ENCODE results near the gene PDZD2.

PDZD2 gene

GRCh38 chr5:32107291-32107690 lies 468.4 kb downstream of the PDZD2 start:
- 92% methylated on average over 4 of the region's 4 CpGs for WGBS (ENCODE audit: insufficient coverage)
- ChIA-PET POLR2A (no interaction called here), CTCF (interaction anchor here (0.9 to 2.5 kb wide), 5 partner anchors 8 to 125 kb away, joined by 3 to 8 read pairs (median 5); no protein-coding TSS in a partner anchor)
- H3K4me3 ChIP-seq (ENCODE audit: control insufficient read depth in 1 of 7, extremely low read depth in 1 of 7, insufficient read depth in 4 of 7, low read depth in 2 of 7, low read length in 6 of 7): no peak overlapping the region
- no peak overlapping the region for H3K27ac ChIP-seq (ENCODE audit: insufficient read depth in 1 of 2, low read depth in 1 of 2, low read length in 2 of 2, poor library complexity in 1 of 2, severe bottlenecking in 2 of 2)
- no peaks in the 10 kb centered on the region for H3K27me3 ChIP-seq (replicated peaks in 2 of 5; ENCODE audit: control insufficient read depth in 4 of 5, insufficient read depth in 5 of 5, low read length in 4 of 5)
- no peak for DNase-seq
- peaks cover 13 to 89% (median 60%) of the 10 kb centered on the region in 4 experiments for H3K36me3 ChIP-seq (ENCODE audit: control insufficient read depth in 4 of 4, insufficient read depth in 4 of 4, low read length in 3 of 4)
- no peaks in the 10 kb centered on the region for H3K9me3 ChIP-seq (ENCODE audit: control extremely low read depth in 1 of 5, control insufficient read depth in 4 of 5, insufficient read depth in 2 of 5, low read depth in 1 of 5, low read length in 4 of 5)
- H3K4me1 ChIP-seq (ENCODE audit: control extremely low read depth in 1 of 4, control insufficient read depth in 4 of 4, insufficient read depth in 4 of 4, low read length in 3 of 4): no peaks in the 10 kb centered on the region

GRCh38 chr5:32108167-32108566 lies 469.2 kb downstream of the PDZD2 start:
- Histone ChIP-seq H3K27ac (ENCODE audit: insufficient read depth in 1 of 2, low read depth in 1 of 2, low read length in 2 of 2, poor library complexity in 1 of 2, severe bottlenecking in 2 of 2) (no peak overlapping the region), H3K4me1 (ENCODE audit: control extremely low read depth in 1 of 4, control insufficient read depth in 4 of 4, insufficient read depth in 4 of 4, low read length in 3 of 4) (no peaks in the 10 kb centered on the region), H3K4me3 (ENCODE audit: control insufficient read depth in 1 of 7, extremely low read depth in 1 of 7, insufficient read depth in 4 of 7, low read depth in 2 of 7, low read length in 6 of 7) (no peak overlapping the region), H3K27me3 (replicated peaks in 2 of 5; ENCODE audit: control insufficient read depth in 4 of 5, insufficient read depth in 5 of 5, low read length in 4 of 5) (no peaks in the 10 kb centered on the region), H3K36me3 (ENCODE audit: control insufficient read depth in 4 of 4, insufficient read depth in 4 of 4, low read length in 3 of 4) (peaks cover 13 to 86% (median 56%) of the 10 kb centered on the region in 4 experiments), H3K9me3 (ENCODE audit: control extremely low read depth in 1 of 5, control insufficient read depth in 4 of 5, insufficient read depth in 2 of 5, low read depth in 1 of 5, low read length in 4 of 5) (no peaks in the 10 kb centered on the region)
- DNase-seq: no peak
- ChIA-PET POLR2A (no interaction called here), CTCF (interaction anchor here (1.0 to 2.5 kb wide), 4 partner anchors 8 to 15 kb away, joined by 3 to 8 read pairs (median 4); no protein-coding TSS in a partner anchor)
- WGBS (ENCODE audit: insufficient coverage): 89% methylated on average over 1 of the region's 4 CpGs

- Histone ChIP-seq H3K27ac (ENCODE audit: insufficient read depth in 1 of 2, low read depth in 1 of 2, low read length in 2 of 2, poor library complexity in 1 of 2, severe bottlenecking in 2 of 2) (no peak overlapping the region), H3K4me3 (ENCODE audit: control insufficient read depth in 1 of 7, extremely low read depth in 1 of 7, insufficient read depth in 4 of 7, low read depth in 2 of 7, low read length in 6 of 7) (no peak overlapping the region)
Observed at GRCh38 chr5:32109236-32109635, 470.3 kb downstream of the PDZD2 start.

GRCh38 chr5:32110111-32110696 lies 471.3 kb downstream of the PDZD2 start:
- no peaks in the 10 kb centered on the region for H3K4me1 ChIP-seq (ENCODE audit: control extremely low read depth in 1 of 4, control insufficient read depth in 4 of 4, insufficient read depth in 4 of 4, low read length in 3 of 4)
- no peak overlapping the region for H3K4me3 ChIP-seq (ENCODE audit: control insufficient read depth in 1 of 7, extremely low read depth in 1 of 7, insufficient read depth in 4 of 7, low read depth in 2 of 7, low read length in 6 of 7)
- WGBS (ENCODE audit: insufficient coverage): 100% methylated on average over 2 of the region's 5 CpGs
- CTCF ChIA-PET: interaction anchor here (1.4 kb wide), 1 partner anchor 285 kb away, joined by 4 read pairs; no protein-coding TSS in a partner anchor
- no peaks in the 10 kb centered on the region for H3K27me3 ChIP-seq (replicated peaks in 2 of 5; ENCODE audit: control insufficient read depth in 4 of 5, insufficient read depth in 5 of 5, low read length in 4 of 5)
- H3K27ac ChIP-seq (ENCODE audit: insufficient read depth in 1 of 2, low read depth in 1 of 2, low read length in 2 of 2, poor library complexity in 1 of 2, severe bottlenecking in 2 of 2): no peak overlapping the region
- DNase-seq: no peak
- H3K9me3 ChIP-seq (ENCODE audit: control extremely low read depth in 1 of 5, control insufficient read depth in 4 of 5, insufficient read depth in 2 of 5, low read depth in 1 of 5, low read length in 4 of 5): no peaks in the 10 kb centered on the region
- peaks cover 11 to 75% (median 51%) of the 10 kb centered on the region in 4 experiments for H3K36me3 ChIP-seq (ENCODE audit: control insufficient read depth in 4 of 4, insufficient read depth in 4 of 4, low read length in 3 of 4)
- POLR2A ChIA-PET: no interaction called here

More at GRCh38 chr5:32109236-32109635, 470.3 kb downstream of the PDZD2 start:
- Histone ChIP-seq H3K9me3 (ENCODE audit: control extremely low read depth in 1 of 5, control insufficient read depth in 4 of 5, insufficient read depth in 2 of 5, low read depth in 1 of 5, low read length in 4 of 5) (no peaks in the 10 kb centered on the region), H3K4me1 (ENCODE audit: control extremely low read depth in 1 of 4, control insufficient read depth in 4 of 4, insufficient read depth in 4 of 4, low read length in 3 of 4) (no peaks in the 10 kb centered on the region), H3K36me3 (ENCODE audit: control insufficient read depth in 4 of 4, insufficient read depth in 4 of 4, low read length in 3 of 4) (peaks cover 11 to 83% (median 51%) of the 10 kb centered on the region in 4 experiments), H3K27me3 (replicated peaks in 2 of 5; ENCODE audit: control insufficient read depth in 4 of 5, insufficient read depth in 5 of 5, low read length in 4 of 5) (no peaks in the 10 kb centered on the region)
- no peak for DNase-seq
- ChIA-PET POLR2A (no interaction called here), CTCF (interaction anchor here (0.8 to 2.5 kb wide), 3 partner anchors 10 to 284 kb away, joined by 3 to 8 read pairs (median 4); no protein-coding TSS in a partner anchor)
- WGBS (ENCODE audit: insufficient coverage): 91% methylated on average over 5 of the region's 10 CpGs

GRCh38 chr5:32115985-32116384 lies 477.1 kb downstream of the PDZD2 start:
- H3K36me3 ChIP-seq (ENCODE audit: control insufficient read depth in 4 of 4, insufficient read depth in 4 of 4, low read length in 3 of 4): peaks cover 16 to 57% (median 38%) of the 10 kb centered on the region in 4 experiments
- no peak overlapping the region for H3K27ac ChIP-seq (ENCODE audit: insufficient read depth in 1 of 2, low read depth in 1 of 2, low read length in 2 of 2, poor library complexity in 1 of 2, severe bottlenecking in 2 of 2)
- DNase-seq: peak in 1 of 3 donors; percentile 21
- 100% methylated on average over 2 of the region's 3 CpGs for WGBS (ENCODE audit: insufficient coverage)
- H3K4me3 ChIP-seq (ENCODE audit: control insufficient read depth in 1 of 7, extremely low read depth in 1 of 7, insufficient read depth in 4 of 7, low read depth in 2 of 7, low read length in 6 of 7): no peak overlapping the region
- CTCF ChIA-PET: interaction anchor here (0.9 to 1.7 kb wide), 4 partner anchors 8 to 23 kb away, joined by 3 to 5 read pairs (median 4); no protein-coding TSS in a partner anchor
- H3K27me3 ChIP-seq (replicated peaks in 2 of 5; ENCODE audit: control insufficient read depth in 4 of 5, insufficient read depth in 5 of 5, low read length in 4 of 5): no peaks in the 10 kb centered on the region
- H3K9me3 ChIP-seq (ENCODE audit: control extremely low read depth in 1 of 5, control insufficient read depth in 4 of 5, insufficient read depth in 2 of 5, low read depth in 1 of 5, low read length in 4 of 5): no peaks in the 10 kb centered on the region
- H3K4me1 ChIP-seq (ENCODE audit: control extremely low read depth in 1 of 4, control insufficient read depth in 4 of 4, insufficient read depth in 4 of 4, low read length in 3 of 4): peaks cover 0 to 6% (median 0%) of the 10 kb centered on the region in 4 experiments
- POLR2A ChIA-PET: interaction anchor here (0.6 kb wide), 1 partner anchor 12 kb away, joined by 4 read pairs; no protein-coding TSS in a partner anchor

- Histone ChIP-seq H3K4me1 (ENCODE audit: control extremely low read depth in 1 of 4, control insufficient read depth in 4 of 4, insufficient read depth in 4 of 4, low read length in 3 of 4) (peaks cover 0 to 6% (median 0%) of the 10 kb centered on the region in 4 experiments), H3K9me3 (ENCODE audit: control extremely low read depth in 1 of 5, control insufficient read depth in 4 of 5, insufficient read depth in 2 of 5, low read depth in 1 of 5, low read length in 4 of 5) (no peaks in the 10 kb centered on the region), H3K27me3 (replicated peaks in 2 of 5; ENCODE audit: control insufficient read depth in 4 of 5, insufficient read depth in 5 of 5, low read length in 4 of 5) (no peaks in the 10 kb centered on the region), H3K4me3 (ENCODE audit: control insufficient read depth in 1 of 7, extremely low read depth in 1 of 7, insufficient read depth in 4 of 7, low read depth in 2 of 7, low read length in 6 of 7) (no peak overlapping the region), H3K36me3 (ENCODE audit: control insufficient read depth in 4 of 4, insufficient read depth in 4 of 4, low read length in 3 of 4) (peaks cover 19 to 57% (median 37%) of the 10 kb centered on the region in 4 experiments), H3K27ac (ENCODE audit: insufficient read depth in 1 of 2, low read depth in 1 of 2, low read length in 2 of 2, poor library complexity in 1 of 2, severe bottlenecking in 2 of 2) (no peak overlapping the region)
- CTCF ChIA-PET: interaction anchor here (1.3 to 1.7 kb wide), 3 partner anchors 8 to 23 kb away, joined by 3 to 5 read pairs (median 5); no protein-coding TSS in a partner anchor
- DNase-seq: no peak
- no CpG with 5 or more reads among the region's 4 CpGs for WGBS (ENCODE audit: insufficient coverage)
- POLR2A ChIA-PET: interaction anchor here (0.6 kb wide), 1 partner anchor 13 kb away, joined by 4 read pairs; no protein-coding TSS in a partner anchor
Observed at GRCh38 chr5:32116574-32117313, 477.8 kb downstream of the PDZD2 start.
